Muscle of leg (tissue), 11 donors: ENCODE results near the gene NEU3. TPM values are rescaled to one million over a fixed set of nuclear protein-coding genes. Genes with fewer than 3 reads are reported as not detected.
A peak's percentile ranks its signal among the peaks of the same experiment; 100 is the strongest.
"Not testable (repeated sequence)": the region's sequence is repeated elsewhere in the genome, so short reads cannot be mapped to it uniquely, and the experiment has no call there.

ENCODE experiments used
- DNase-seq: peaks from one replicate; pipeline ENCODE4 v3.0.0; 2013
- H3K27ac ChIP-seq: one replicate; pipeline ENCODE4 v1.5.1; 2013; ENCODE audit warnings: mild to moderate bottlenecking, low read length, control low read depth
- H3K27me3 ChIP-seq: one replicate; pipeline ENCODE4 v1.6.1; 2013; ENCODE audit warnings: low read length; ENCODE audit not compliant: control insufficient read depth, insufficient read depth
- H3K36me3 ChIP-seq: one replicate; pipeline ENCODE4 v1.6.1; 2013; ENCODE audit warnings: low read length; ENCODE audit not compliant: control insufficient read depth, insufficient read depth
- H3K4me1 ChIP-seq: one replicate; pipeline ENCODE4 v1.6.1; 2013; ENCODE audit warnings: low read length; ENCODE audit not compliant: control insufficient read depth, insufficient read depth
- H3K4me3 ChIP-seq: one replicate; pipeline ENCODE4 v1.5.1; 2013; ENCODE audit warnings: low read length, control low read depth
- H3K9me3 ChIP-seq: replicated peaks from 2 replicates; pipeline ENCODE4 v1.6.1; 2013; ENCODE audit warnings: low read depth, low read length; ENCODE audit not compliant: control insufficient read depth
- WGBS: methylation state at CpG from one replicate; pipeline ENCODE4 v1.1.5; 2013; ENCODE audit warnings: missing lambda C conversion rate; ENCODE audit not compliant: insufficient coverage; 5-methylcytosine and 5-hydroxymethylcytosine counted together
- polyA plus RNA-seq, 8 donors: library from polyadenylated mRNA; unstranded; fragments of 120-200 nt; gene quantifications; one replicate each; pipeline versions ENCODE4 v1.2.1 to v1.2.3, GENCODE V29; 2013; ENCODE audit warnings: inconsistent platforms in 1 of 8, low replicate concordance in 1 of 8; ENCODE audit not compliant: insufficient read length in 8 of 8, insufficient read depth in 1 of 8
- total RNA-seq: library from RNA; stranded (reverse); fragments of 120-200 nt; gene quantifications from one replicate; pipeline ENCODE4 v1.2.4, GENCODE V29; 2013

NEU3 gene
- total and polyA plus RNA-seq, 9 donors = 8.4 to 20.5 (median 12.9) TPM

- Histone ChIP-seq H3K27me3 (no peaks in the 10 kb centered on the region), H3K36me3 (peaks cover 2% of the 10 kb centered on the region), H3K9me3 (no peaks in the 10 kb centered on the region), H3K4me1 (peaks cover 8% of the 10 kb centered on the region), H3K4me3 (no peak overlapping the region), H3K27ac (no peak overlapping the region)
- 92% methylated on average over 6 of the region's 8 CpGs for WGBS
- no peak for DNase-seq
Measured at GRCh38 chr11:74951226-74951625, 37.5 kb upstream of the NEU3 start.

DNA sequence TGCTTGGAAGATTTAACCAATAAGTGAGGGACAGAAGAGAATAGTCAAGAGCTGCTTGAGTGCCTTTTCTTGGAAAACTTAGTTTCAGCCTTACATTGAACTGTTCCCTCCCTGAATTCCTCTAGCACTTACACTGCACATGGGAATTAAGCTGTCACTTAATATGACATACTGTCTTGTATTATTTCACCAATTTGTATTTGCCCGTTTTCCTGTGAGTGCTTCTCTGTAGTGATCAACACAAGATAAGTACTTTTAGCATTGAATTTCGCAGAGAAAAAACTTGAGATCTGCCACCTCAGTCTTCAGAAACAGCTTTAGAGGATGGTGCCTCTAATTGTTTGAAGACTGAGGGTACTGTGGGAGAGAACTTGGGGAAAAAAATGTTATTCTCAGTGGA lies 36.0 kb upstream of the NEU3 start:
- Histone ChIP-seq H3K27me3 (no peaks in the 10 kb centered on the region), H3K4me1 (peaks cover 8% of the 10 kb centered on the region), H3K9me3 (no peaks in the 10 kb centered on the region), H3K36me3 (peaks cover 2% of the 10 kb centered on the region), H3K4me3 (no peak overlapping the region), H3K27ac (no peak overlapping the region)
- no CpG with 5 or more reads among the region's 2 CpGs for WGBS
- DNase-seq = no peak

DNA sequence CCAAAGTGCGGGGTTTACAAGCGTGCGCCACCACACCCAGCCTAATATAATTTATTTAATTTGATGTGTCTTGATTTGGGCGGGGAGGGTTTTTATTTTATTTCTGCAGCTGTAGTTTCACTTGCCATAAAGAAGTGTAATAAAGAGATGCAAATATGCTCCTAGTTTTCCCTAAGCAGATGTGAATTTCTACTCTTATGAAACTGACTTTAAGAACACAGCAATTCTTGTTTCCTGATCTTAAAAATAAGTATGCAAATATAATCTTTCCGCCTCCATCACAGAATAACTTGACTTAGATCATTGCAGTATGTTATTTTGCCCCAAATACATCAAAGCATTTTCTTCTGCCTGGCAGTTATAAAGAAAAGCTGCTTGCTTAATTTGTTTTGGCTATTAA lies 35.3 kb upstream of the NEU3 start:
- H3K27ac ChIP-seq = no peak overlapping the region
- no peak for DNase-seq
- no peak overlapping the region for H3K4me3 ChIP-seq
- peaks cover 2% of the 10 kb centered on the region for H3K36me3 ChIP-seq
- no CpG with 5 or more reads among the region's 5 CpGs for WGBS
- H3K27me3 ChIP-seq = no peaks in the 10 kb centered on the region
- H3K4me1 ChIP-seq = peaks cover 8% of the 10 kb centered on the region
- H3K9me3 ChIP-seq = no peaks in the 10 kb centered on the region

DNA sequence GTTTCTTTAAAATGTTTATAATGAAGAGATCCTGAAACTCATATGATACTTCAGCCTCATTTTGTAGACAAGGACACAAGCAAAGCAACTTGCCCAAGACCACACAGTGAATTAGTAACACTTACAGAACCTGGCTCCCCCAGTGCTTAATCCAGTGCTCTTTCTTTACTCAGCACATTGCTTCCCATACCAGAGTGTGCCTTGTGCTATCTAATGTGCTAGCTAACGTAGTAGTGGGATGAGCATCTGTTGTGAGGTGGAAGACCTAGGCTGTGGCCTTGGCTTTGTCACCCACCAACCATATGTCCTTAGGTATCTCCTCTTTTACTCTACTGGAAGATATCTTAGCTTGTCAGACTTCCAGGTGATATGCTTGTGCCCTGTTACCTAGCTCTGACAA lies 34.5 kb upstream of the NEU3 start:
- H3K27ac ChIP-seq = no peak overlapping the region
- no peaks in the 10 kb centered on the region for H3K27me3 ChIP-seq
- peaks cover 6% of the 10 kb centered on the region for H3K4me1 ChIP-seq

DNA sequence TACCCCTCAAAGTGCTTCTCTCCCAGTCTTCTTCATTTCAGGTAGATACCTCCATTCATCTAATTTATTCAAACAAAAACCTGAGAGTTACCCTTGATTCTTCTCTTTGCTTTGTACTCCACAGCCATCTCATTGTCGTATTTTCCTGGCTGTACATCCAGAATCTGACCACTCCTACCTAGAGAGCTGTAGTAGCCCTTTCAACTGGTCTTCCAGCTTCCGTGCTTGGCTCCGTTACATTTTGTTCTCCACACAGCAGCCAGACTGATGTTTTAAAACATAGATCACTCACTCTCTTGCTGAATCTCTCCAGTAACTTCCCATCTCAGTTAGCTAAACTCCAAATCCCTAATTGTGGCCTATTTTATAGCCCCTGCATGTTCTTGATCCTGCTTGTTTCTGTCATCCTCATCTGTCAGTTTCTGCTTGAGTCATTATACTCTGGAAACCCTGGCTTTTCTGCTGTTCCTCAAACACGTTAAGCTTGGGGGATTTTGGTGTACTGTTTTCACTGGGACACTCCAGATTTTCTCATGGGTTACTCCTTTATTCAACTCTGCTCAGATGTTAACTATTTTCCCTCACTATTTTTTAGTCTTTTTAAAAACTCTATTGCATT lies 32.2 kb upstream of the NEU3 start:
- DNase-seq = peak; percentile 68
- Histone ChIP-seq H3K4me1 (no peaks in the 10 kb centered on the region), H3K27me3 (no peaks in the 10 kb centered on the region), H3K4me3 (no peak overlapping the region), H3K9me3 (no peaks in the 10 kb centered on the region), H3K36me3 (peaks cover 2% of the 10 kb centered on the region), H3K27ac (no peak overlapping the region)
- 33% methylated on average over 3 of the region's 4 CpGs for WGBS

More for the DNA sequence above, 34.5 kb upstream of the NEU3 start:
- no peak for DNase-seq
- H3K9me3 ChIP-seq = no peaks in the 10 kb centered on the region
- no CpG with 5 or more reads among the region's 1 CpG for whole genome bisulfite sequencing
- no peak overlapping the region for H3K4me3 ChIP-seq
- H3K36me3 ChIP-seq = peaks cover 2% of the 10 kb centered on the region

DNA sequence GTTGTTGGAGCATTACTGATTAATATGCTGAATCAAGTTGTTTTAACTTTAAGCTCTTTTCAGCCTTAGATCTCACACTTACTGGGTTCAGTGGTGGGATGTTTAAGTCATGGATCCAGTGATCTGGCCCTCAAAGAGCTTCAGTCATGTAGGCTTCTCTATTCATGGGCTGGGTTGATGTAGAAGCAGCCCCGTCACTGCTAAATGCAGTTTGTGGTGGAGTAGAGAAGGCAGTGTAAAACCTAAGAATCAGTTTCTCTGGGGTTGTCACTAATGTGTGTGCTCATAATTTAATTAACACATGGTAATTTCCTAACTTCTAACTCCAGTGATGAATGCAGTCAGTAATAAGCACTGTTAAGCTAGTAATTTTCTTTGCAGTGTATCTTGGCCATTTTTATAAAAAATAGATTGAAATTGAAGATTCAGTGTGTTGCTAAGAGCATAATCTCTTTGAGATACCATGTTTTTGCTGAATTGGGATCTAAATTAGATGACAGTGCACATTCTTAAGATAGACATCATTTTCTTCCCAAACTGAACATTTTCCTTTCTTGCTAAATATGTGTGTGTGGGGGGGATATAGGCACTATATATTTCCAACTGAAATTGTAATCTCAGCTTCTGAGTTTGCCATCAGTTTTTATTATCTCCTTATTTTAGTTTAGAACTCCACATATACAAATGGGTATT lies 30.6 kb upstream of the NEU3 start:
- Histone ChIP-seq H3K36me3 (peaks cover 2% of the 10 kb centered on the region), H3K27me3 (no peaks in the 10 kb centered on the region), H3K4me3 (no peak overlapping the region), H3K27ac (no peak overlapping the region), H3K9me3 (no peaks in the 10 kb centered on the region), H3K4me1 (no peaks in the 10 kb centered on the region)
- DNase-seq = no peak
- WGBS = no CpG with 5 or more reads among the region's 1 CpG

- H3K9me3 ChIP-seq, H3K4me1 ChIP-seq, H3K4me3 ChIP-seq, H3K27me3 ChIP-seq, DNase-seq, H3K27ac ChIP-seq, H3K36me3 ChIP-seq: not testable (repeated sequence)
- 92% methylated on average over 5 of the region's 6 CpGs for WGBS
Measured at GRCh38 chr11:74960128-74960527, 28.6 kb upstream of the NEU3 start.

DNA sequence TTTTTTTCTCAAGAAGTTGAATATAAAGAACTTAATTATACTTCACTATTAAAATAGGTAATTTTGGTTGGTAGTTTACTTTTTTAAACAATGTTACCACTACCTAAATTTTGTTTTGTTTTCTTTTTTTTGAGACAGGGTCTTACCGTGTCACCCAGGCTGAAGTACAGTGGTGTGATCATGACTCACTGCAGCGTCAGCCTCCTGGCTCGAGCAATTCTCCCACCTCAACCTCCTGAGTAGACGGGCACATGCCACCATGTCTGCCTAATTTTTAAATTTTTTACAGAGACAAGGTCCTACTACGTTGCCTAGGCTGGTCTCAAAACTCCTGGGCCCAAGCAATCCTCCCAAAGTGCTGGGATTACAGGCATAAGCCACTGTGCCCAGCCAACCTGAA lies 22.1 kb upstream of the NEU3 start:
- Histone ChIP-seq H3K36me3 (peaks cover 25% of the 10 kb centered on the region), H3K4me1 (no peaks in the 10 kb centered on the region), H3K27me3 (no peaks in the 10 kb centered on the region), H3K9me3 (no peaks in the 10 kb centered on the region), H3K4me3 (no peak overlapping the region), H3K27ac (no peak overlapping the region)
- no peak for DNase-seq
- WGBS = 97% methylated on average over 4 of the region's 5 CpGs

DNA sequence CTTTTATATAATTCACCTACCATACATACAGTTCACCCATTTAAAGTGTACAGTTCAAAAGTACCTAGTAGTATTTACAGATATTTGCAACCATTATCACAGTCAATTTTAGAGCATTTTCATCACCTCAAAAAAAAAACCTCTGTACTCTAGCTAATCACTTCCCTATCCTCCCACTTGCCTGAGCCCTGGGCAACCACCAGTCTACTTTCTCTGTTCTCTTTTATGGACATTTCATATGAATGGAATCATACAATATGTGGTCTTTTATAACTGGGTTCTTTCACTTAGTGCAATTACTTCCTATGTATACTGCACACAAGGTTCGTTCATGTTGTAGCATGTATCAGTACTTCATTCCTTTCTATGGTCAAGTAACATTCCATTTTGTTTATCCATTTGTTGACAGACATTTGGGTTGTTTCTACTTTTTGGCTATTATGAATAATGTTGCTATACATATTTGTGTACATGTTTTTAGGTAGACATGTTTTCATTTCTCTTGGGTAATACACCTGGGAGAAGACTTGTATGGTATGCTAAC lies 17.8 kb upstream of the NEU3 start:
- Histone ChIP-seq H3K27ac (no peak overlapping the region), H3K27me3 (no peaks in the 10 kb centered on the region), H3K9me3 (no peaks in the 10 kb centered on the region), H3K4me3 (no peak overlapping the region), H3K36me3 (peaks cover 43% of the 10 kb centered on the region), H3K4me1 (no peaks in the 10 kb centered on the region)
- no CpG with 5 or more reads among the region's 1 CpG for WGBS
- DNase-seq = no peak

GRCh38 chr11:74971424-74971823 lies 17.3 kb upstream of the NEU3 start:
- Histone ChIP-seq H3K27me3 (no peaks in the 10 kb centered on the region), H3K27ac (no peak overlapping the region), H3K4me3 (no peak overlapping the region), H3K36me3 (peaks cover 45% of the 10 kb centered on the region), H3K4me1 (no peaks in the 10 kb centered on the region), H3K9me3 (no peaks in the 10 kb centered on the region)
- DNase-seq = no peak
- WGBS = no CpG with 5 or more reads among the region's 6 CpGs
